ENCODE measurements around the gene AGO3.

Gene AGO3

DNA sequence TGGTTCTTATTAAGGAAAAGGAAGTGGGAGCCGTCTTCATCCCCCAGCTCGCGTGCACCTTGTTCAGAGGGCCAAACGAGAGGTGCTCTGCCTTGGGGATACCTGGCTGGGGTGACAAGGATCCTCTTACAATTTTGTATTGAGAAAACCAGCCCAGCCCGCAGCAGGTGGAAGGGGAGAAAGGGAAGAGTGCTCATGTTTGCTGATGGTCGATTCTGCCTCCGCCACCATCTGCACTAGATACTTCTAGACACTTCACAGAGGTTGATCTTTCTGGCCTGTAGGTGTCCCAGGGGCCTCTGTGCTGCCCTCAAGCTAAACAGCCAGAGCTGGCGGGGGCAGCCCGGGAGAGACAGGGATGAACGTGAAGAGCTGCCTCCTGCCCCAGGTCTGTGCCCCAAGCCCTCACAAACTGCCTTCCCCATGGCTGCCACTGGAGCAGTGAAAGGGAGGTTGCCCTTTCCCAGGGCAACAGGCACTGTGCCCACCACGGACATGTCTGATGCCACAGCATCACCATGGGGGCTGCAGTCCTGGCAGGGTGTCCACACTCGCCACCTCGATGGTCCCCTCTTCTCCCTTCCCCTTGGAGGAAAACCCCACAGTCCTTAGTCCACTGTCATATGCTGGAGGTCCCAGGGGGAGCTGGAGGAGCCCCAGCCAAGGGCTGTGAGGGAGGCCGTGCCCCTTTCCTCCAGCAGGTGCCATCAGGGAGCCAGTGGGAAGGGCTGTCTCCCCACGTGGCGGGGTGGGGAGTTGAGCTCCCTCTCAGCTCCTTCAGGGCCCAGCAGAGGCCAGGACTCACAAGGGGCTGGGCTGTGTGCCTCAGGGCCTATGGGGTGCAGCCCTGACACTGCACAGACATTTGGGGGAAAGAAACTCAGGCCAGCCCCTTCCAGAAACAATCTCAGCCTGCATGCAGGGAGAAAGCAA lies 165.9 kb downstream of the AGO3 start:
- TF ChIP-seq, protein P1, sequence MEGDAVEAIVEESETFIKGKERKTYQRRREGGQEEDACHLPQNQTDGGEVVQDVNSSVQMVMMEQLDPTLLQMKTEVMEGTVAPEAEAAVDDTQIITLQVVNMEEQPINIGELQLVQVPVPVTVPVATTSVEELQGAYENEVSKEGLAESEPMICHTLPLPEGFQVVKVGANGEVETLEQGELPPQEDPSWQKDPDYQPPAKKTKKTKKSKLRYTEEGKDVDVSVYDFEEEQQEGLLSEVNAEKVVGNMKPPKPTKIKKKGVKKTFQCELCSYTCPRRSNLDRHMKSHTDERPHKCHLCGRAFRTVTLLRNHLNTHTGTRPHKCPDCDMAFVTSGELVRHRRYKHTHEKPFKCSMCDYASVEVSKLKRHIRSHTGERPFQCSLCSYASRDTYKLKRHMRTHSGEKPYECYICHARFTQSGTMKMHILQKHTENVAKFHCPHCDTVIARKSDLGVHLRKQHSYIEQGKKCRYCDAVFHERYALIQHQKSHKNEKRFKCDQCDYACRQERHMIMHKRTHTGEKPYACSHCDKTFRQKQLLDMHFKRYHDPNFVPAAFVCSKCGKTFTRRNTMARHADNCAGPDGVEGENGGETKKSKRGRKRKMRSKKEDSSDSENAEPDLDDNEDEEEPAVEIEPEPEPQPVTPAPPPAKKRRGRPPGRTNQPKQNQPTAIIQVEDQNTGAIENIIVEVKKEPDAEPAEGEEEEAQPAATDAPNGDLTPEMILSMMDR (conservative IDR thresholded peaks at IDR 0.05; ENCODE audit: control insufficient read depth, insufficient read depth, low read depth, low read length) = no peak
- no peak overlapping the region for H3K4me3 ChIP-seq (ENCODE audit: control insufficient read depth, low read depth, low read length)
- peak; percentile 13 for DNase-seq (ENCODE audit: low read depth)

DNA sequence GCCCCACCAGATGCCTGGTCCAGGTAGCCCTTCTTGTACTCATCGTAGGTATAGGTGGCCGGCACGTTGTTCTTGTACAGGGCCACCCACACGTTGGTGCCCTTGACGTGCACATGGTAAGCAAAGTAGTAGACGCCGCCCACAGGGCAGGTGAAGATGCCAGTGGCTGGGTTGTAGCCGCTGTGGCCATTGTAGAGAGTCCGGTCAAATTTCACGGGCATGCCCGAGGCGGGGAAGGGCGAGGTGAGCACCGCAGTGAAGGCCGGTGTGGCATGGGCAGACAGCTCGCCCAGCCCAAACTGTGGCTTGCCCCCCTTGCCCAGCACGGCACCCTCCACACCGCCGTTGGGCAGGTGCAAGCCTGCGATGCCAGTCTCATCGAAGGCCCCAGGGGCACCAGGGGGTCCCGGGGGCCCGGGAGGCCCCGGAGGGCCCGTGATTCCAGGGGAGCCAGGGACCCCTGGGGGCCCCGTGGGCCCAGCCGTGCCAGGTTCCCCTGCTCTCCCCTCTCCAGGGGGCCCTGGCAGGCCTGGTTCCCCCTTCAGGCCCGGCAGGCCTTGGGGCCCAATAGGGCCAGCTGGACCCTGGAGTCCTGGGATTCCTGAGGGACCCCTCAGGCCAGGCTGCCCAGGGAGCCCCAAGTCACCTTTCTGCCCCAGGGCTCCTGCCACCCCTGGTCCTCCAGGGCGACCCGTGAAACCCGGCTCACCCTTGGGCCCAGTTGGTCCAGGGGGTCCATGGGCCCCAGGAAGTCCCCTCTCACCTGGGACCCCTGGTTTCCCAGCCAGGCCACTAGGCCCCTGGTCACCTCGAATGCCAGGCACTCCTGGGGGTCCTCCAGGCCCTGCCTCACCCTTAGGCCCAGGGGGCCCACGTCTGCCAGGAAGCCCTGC lies 167.0 kb downstream of the AGO3 start:
- no peak overlapping the region for H3K4me3 ChIP-seq (ENCODE audit: control insufficient read depth, low read depth, low read length)
- TF ChIP-seq, protein P1 (conservative IDR thresholded peaks at IDR 0.05; ENCODE audit: control insufficient read depth, insufficient read depth, low read depth, low read length) = no peak
- DNase-seq (ENCODE audit: low read depth) = no peak

DNA sequence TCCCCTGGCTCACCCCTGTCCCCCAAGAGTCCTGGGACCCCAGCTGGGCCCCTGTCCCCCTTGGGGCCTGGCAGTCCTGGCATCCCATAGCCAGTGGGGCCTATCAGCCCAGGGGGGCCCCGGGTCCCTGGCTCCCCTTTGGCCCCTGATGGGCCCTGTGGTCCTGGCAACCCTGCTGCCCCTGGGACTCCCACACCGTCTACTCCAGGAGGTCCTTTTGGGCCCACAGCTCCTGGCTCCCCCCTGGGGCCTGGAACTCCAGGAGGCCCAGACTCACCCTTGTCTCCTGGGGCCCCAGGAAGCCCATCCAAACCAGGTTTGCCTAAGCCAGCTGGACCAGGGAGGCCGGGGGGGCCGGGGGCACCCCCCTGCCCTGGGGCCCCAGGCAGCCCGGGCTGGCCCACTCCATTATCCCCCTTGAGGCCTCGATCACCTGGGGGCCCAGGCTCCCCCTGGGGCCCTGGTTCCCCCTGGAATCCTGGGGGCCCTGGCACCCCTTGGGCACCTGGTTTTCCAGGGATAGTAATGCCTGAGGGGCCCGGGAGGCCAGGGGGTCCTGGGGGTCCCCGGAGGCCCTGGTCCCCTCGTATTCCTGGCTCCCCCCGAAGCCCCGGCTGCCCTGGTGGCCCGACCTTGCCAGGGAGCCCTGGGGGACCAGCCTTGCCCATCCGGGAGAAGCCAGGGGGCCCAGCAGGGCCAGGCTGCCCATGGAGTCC lies 167.9 kb downstream of the AGO3 start:
- H3K4me3 ChIP-seq (ENCODE audit: control insufficient read depth, low read depth, low read length) = no peak overlapping the region
- DNase-seq (ENCODE audit: low read depth) = no peak
- TF ChIP-seq, protein P1 (conservative IDR thresholded peaks at IDR 0.05; ENCODE audit: control insufficient read depth, insufficient read depth, low read depth, low read length) = no peak

DNA sequence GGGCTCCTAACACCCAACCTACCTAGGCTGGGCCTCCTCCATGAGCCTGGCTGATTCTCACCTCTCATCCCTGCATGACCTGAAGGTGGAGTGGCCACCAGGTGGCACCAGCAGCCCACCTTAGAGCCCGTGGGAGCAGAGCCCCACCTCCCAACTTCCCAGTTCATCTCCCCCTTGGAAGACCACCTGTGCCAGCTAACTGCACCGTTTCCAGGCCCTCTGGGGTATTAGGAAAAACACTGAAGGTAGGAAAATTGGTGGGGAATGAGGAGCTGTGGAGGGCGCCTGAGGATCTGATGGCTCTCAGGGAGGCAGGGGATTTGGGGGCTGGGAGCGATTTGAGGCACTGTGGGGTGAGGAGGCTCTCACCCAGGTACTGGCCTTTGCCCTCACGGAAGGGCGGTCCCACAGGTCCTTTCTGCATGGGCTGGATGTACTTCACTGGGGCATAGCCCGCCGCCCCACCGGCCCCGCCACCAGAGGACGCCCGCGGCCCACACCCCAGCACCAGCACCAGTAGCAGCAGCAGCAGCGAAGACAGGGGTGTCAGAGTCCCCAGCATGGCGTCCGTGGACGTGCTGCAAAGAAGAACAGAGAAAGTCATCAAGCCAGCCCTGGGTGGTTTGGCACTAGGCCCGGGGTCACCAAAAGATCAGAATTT lies 168.9 kb downstream of the AGO3 start:
- DNase-seq (ENCODE audit: low read depth) = peak; percentile 73
- H3K4me3 ChIP-seq (ENCODE audit: control insufficient read depth, low read depth, low read length) = no peak overlapping the region
- TF ChIP-seq, protein P1 (conservative IDR thresholded peaks at IDR 0.05; ENCODE audit: control insufficient read depth, insufficient read depth, low read depth, low read length) = peak; percentile 82

DNA sequence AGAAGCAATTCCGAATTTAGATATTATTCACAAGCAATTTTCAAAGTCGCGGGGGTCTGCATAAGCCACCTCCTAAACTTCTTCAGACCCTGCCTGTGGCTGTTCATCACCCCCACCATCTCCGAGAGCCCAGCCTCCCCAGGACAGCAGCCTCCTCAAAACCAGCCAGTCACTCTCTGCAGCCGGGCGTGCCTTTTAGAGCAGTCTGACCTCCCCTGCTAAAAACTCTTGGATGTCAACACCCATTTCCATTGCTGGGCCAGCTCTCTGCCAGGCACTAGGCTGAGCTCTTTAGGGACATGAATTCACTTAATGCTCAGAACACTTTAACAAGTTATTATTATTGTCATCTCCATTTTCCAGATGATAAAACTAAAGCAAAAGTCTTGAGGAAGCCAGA lies 169.5 kb downstream of the AGO3 start:
- TF ChIP-seq, protein P1 (conservative IDR thresholded peaks at IDR 0.05; ENCODE audit: control insufficient read depth, insufficient read depth, low read depth, low read length) = no peak
- H3K4me3 ChIP-seq (ENCODE audit: control insufficient read depth, low read depth, low read length) = no peak overlapping the region
- no peak for DNase-seq (ENCODE audit: low read depth)

DNA sequence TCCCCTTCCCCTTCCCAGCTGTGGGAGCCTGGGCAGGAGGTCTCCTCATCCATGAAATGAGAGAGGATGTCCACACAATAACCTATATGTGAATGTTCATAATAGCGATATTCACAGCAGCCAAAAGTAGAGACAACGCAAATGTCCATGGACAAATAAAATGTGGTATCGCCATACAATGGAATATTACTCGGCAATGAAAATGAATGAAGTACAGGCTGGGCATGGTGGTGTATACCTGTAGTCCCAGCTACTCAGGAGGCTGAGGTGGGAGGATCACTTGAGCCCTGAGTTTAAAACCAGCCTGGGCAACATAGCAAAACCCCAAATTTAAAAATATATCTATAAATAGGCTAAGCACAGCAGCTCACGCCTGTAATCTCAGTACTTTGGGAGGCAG lies 170.6 kb downstream of the AGO3 start:
- TF ChIP-seq, protein P1 (conservative IDR thresholded peaks at IDR 0.05; ENCODE audit: control insufficient read depth, insufficient read depth, low read depth, low read length) = no peak
- no peak for DNase-seq (ENCODE audit: low read depth)
- H3K4me3 ChIP-seq (ENCODE audit: control insufficient read depth, low read depth, low read length) = no peak overlapping the region
